Measurements from ENCODE around the gene RBM38. TPM values are rescaled to one million over a fixed set of nuclear protein-coding genes. Genes with fewer than 3 reads are reported as not detected.

The RBM38 gene
- total RNA-seq, 6 donors from 2014 or later, result 14.7 to 27.5 (median 22.3) TPM

DNA sequence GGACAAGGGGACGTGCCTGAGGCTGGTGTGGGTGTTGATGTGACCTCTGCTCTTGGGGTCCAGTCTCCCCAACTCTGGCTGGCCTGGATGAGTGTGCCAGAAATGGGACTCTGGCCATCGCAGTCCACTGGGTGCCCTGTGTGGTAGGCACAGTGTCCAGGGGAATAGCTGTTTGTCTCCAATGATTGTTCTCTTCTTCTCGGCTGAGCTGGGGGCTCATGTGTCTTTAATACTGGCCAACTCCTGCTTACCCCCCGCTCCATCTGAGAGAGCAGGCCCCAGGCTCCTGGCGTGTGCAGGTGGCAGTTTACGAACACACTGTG lies 45.0 kb downstream of the RBM38 start:
- no peak for ATAC-seq (ENCODE audit: low FRiP score in 2 of 2)
- no peak for DNase-seq
- 95 to 99% methylated on average over 4 to 6 of the region's 6 CpGs for WGBS, 2 donors
- Histone ChIP-seq H3K9me3 (no peaks in the 10 kb centered on the region), H3K27me3 (no peaks in the 10 kb centered on the region), H3K36me3 (no peaks in the 10 kb centered on the region), H3K4me1 (peaks cover 32 to 67% (median 56%) of the 10 kb centered on the region in 4 donors), H3K4me3 (no peak overlapping the region), H3K27ac (peak overlapping the region in 3 of 4 donors; percentile 64 to 80 (median 70))
- TF ChIP-seq POLR2A (IDR thresholded peaks at IDR 0.05) (no peak), POLR2AphosphoS5 (IDR thresholded peaks at IDR 0.05) (no peak), EP300 (IDR thresholded peaks at IDR 0.05) (no peak)
- TF ChIP-seq, protein P1, sequence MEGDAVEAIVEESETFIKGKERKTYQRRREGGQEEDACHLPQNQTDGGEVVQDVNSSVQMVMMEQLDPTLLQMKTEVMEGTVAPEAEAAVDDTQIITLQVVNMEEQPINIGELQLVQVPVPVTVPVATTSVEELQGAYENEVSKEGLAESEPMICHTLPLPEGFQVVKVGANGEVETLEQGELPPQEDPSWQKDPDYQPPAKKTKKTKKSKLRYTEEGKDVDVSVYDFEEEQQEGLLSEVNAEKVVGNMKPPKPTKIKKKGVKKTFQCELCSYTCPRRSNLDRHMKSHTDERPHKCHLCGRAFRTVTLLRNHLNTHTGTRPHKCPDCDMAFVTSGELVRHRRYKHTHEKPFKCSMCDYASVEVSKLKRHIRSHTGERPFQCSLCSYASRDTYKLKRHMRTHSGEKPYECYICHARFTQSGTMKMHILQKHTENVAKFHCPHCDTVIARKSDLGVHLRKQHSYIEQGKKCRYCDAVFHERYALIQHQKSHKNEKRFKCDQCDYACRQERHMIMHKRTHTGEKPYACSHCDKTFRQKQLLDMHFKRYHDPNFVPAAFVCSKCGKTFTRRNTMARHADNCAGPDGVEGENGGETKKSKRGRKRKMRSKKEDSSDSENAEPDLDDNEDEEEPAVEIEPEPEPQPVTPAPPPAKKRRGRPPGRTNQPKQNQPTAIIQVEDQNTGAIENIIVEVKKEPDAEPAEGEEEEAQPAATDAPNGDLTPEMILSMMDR (IDR thresholded peaks at IDR 0.05), result no peak

GRCh38 chr20:57437267-57437666 lies 46.1 kb downstream of the RBM38 start:
- H3K4me3 ChIP-seq, result no peak overlapping the region
- H3K27ac ChIP-seq, result peak overlapping the region in 2 of 4 donors; percentile 35 to 77
- H3K9me3 ChIP-seq, result no peaks in the 10 kb centered on the region
- ATAC-seq (ENCODE audit: low FRiP score in 2 of 2), result no peak
- no peaks in the 10 kb centered on the region for H3K36me3 ChIP-seq
- H3K4me1 ChIP-seq, result peaks cover 36 to 69% (median 61%) of the 10 kb centered on the region in 4 donors
- no peaks in the 10 kb centered on the region for H3K27me3 ChIP-seq
- 78 to 85% methylated on average over 9 of the region's 9 CpGs for WGBS, 2 donors
- no peak for DNase-seq
- TF ChIP-seq, protein P1 (IDR thresholded peaks at IDR 0.05), result no peak
- TF ChIP-seq EP300 (IDR thresholded peaks at IDR 0.05) (no peak), POLR2A (IDR thresholded peaks at IDR 0.05) (no peak), POLR2AphosphoS5 (IDR thresholded peaks at IDR 0.05) (no peak)

DNA sequence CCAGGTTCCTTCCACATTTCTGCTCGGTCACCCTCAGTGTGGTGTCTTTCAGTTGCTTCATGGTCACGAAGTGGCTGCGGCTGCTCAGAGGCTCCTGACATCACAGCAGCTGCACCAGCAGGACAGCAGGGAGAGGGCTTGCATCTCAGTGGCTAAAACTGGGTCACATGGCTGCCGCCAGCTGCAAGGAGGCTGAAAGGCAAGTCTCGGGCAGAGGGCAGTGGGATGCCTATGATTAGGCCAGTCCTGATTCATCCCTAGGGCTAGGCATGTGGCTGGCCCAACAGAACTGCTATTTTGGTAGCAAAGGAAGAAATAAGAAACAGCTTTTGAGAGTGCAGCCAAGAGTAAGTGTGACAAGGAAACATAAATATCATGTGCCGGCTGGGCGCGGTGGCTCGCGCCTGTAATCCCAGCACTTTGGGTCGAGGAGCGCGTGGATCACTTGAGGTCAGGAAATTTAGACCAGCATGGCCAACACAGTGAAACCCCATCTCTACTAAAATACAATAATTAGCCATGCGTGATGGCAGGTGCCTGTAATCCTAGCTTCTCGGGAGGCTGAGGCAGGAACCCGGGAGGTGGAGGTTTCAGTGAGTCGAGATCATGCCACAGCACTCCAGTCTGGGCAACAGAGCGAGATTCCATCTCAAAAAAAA lies 46.6 kb downstream of the RBM38 start:
- WGBS, 2 donors, result 75 to 84% methylated on average over 17 to 18 of the region's 18 CpGs
- DNase-seq, result no peak
- Histone ChIP-seq H3K4me1 (peaks cover 31 to 64% (median 56%) of the 10 kb centered on the region in 4 donors), H3K36me3 (no peaks in the 10 kb centered on the region), H3K4me3 (no peak overlapping the region), H3K27ac (peak overlapping the region in 3 of 4 donors; percentile 22 to 77 (median 35)), H3K9me3 (no peaks in the 10 kb centered on the region), H3K27me3 (no peaks in the 10 kb centered on the region)
- ATAC-seq (ENCODE audit: low FRiP score in 2 of 2), result no peak
- TF ChIP-seq, protein P1 (IDR thresholded peaks at IDR 0.05), result no peak
- no peak for TF ChIP-seq POLR2AphosphoS5 (IDR thresholded peaks at IDR 0.05)
- no peak for TF ChIP-seq EP300 (IDR thresholded peaks at IDR 0.05)
- no peak for TF ChIP-seq POLR2A (IDR thresholded peaks at IDR 0.05)

DNA sequence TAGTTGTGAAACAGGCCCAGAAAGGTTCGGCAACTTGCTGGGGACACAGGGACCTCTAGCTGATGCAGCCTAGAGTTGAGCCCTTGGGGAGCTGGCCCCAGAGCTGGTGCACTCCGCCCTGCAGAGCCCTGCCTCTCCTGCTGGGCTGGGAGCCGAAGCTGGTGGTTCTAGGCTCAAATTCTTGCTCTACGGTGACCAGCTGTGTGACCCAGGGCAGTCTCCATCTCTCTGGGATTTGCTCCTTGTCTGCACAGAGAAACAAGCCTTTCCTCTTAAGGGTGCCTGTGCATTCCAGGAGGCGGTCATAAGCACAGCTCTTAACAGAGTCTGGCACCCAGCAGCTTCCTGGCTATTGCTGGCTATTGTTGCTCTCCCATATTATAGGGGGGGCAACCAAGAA lies 47.4 kb downstream of the RBM38 start:
- DNase-seq, result peak in 1 of 2 donors; percentile 61
- no peaks in the 10 kb centered on the region for H3K36me3 ChIP-seq
- no peaks in the 10 kb centered on the region for H3K27me3 ChIP-seq
- H3K9me3 ChIP-seq, result no peaks in the 10 kb centered on the region
- ATAC-seq (ENCODE audit: low FRiP score in 2 of 2), result no peak
- H3K27ac ChIP-seq, result peak overlapping the region; percentile 22 to 86 (median 52)
- TF ChIP-seq EP300 (IDR thresholded peaks at IDR 0.05) (no peak), POLR2A (IDR thresholded peaks at IDR 0.05) (peak in 1 of 4 donors; percentile 27)
- TF ChIP-seq, protein P1 (IDR thresholded peaks at IDR 0.05), result no peak
- peaks cover 25 to 58% (median 49%) of the 10 kb centered on the region in 4 donors for H3K4me1 ChIP-seq
- 57 to 68% methylated on average over 1 to 5 of the region's 5 CpGs for WGBS, 2 donors
- peak overlapping the region in 1 of 4 donors; percentile 15 for H3K4me3 ChIP-seq

DNA sequence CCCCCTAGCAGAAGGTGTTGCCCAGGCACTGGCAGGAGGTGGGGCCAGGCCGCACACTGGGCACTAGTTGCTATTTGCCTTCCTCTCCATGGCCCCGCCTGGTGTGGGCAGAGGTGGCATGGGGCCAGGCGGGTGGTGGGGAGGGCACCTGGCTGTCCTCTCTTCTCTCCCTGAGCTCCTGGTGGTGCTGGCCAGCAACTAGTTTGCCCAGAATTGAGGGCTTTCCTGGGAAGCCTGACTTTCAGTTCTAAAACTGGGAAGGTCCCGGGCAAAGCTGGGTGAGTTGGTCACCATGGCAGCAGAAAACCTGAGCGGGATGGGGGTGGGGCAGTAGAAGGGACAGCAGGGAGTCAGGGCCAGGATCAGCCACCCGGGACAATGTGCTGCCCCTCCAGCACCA lies 48.2 kb downstream of the RBM38 start:
- peak overlapping the region in 1 of 4 donors; percentile 15 for H3K4me3 ChIP-seq
- H3K27me3 ChIP-seq, result no peaks in the 10 kb centered on the region
- peak in 1 of 2 donors; percentile 21 for TF ChIP-seq POLR2AphosphoS5 (IDR thresholded peaks at IDR 0.05)
- TF ChIP-seq EP300 (IDR thresholded peaks at IDR 0.05), result no peak
- TF ChIP-seq POLR2A (IDR thresholded peaks at IDR 0.05), result peak in 1 of 4 donors; percentile 21
- TF ChIP-seq, protein P1 (IDR thresholded peaks at IDR 0.05), result peak in 1 of 6 experiments; percentile 14
- DNase-seq (peak; percentile 91 to 94), ATAC-seq (ENCODE audit: low FRiP score in 2 of 2) (peak; percentile 42 to 85)
- H3K36me3 ChIP-seq, result no peaks in the 10 kb centered on the region
- H3K4me1 ChIP-seq, result peaks cover 25 to 52% (median 44%) of the 10 kb centered on the region in 4 donors
- peak overlapping the region in 3 of 4 donors; percentile 77 to 86 (median 80) for H3K27ac ChIP-seq
- WGBS, 2 donors, result 50 to 67% methylated on average over 4 to 6 of the region's 6 CpGs
- no peaks in the 10 kb centered on the region for H3K9me3 ChIP-seq
